Measurements from ENCODE around the gene ZNF410. TPM values are rescaled to one million over a fixed set of nuclear protein-coding genes. Genes with fewer than 3 reads are reported as not detected.

Gene ZNF410
- total and polyA plus RNA-seq, 2 donors (not counting 3 experiments of a cell fraction or from before 2014, with no cell fraction given) = 21.8 to 45.0 TPM

DNA sequence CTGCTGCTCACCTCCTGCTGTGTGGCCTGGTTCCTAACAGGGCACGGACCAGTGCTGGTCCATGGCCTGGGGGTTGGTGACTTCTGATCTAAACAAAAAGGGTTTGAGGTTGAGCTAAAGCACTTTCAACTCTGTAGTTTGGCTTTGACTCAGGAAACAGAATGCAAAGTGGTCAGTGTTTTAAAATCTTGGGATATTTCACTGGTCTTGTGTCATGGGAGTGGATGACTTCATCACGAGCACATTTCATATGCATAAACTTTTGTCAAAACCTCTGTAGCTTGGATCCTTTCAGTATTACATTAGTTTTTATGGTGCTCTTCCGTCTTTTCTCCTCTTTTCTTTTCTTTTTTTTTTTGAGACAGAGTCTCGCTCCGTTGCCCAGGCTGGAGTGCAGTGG lies 37.7 kb downstream of the ZNF410 start:
- DNase-seq (ENCODE audit: low read depth, low spot score) = no peak
- Histone ChIP-seq H3K79me2 (ENCODE audit: control insufficient read depth, insufficient read depth, low read length) (no peaks in the 10 kb centered on the region), H2AFZ (ENCODE audit: low read depth, low read length) (no peak overlapping the region), H3K4me1 (ENCODE audit: control insufficient read depth, extremely low read depth, insufficient read depth, low read length) (no peaks in the 10 kb centered on the region), H3K9me3 (replicated peaks; ENCODE audit: control insufficient read depth, insufficient read depth, low read length) (no peaks in the 10 kb centered on the region), H3K9ac (replicated peaks; ENCODE audit: extremely low read depth, insufficient read depth, low read length) (no peak overlapping the region), H3K4me2 (ENCODE audit: insufficient read depth, low read length) (no peak overlapping the region), H3K36me3 (ENCODE audit: control insufficient read depth in 2 of 2, extremely low read depth in 1 of 2, insufficient read depth in 2 of 2, low read length in 2 of 2) (peaks cover 25 to 31% of the 10 kb centered on the region in 2 experiments), H4K20me1 (replicated peaks; ENCODE audit: control insufficient read depth, extremely low read depth, insufficient read depth, low read length) (no peaks in the 10 kb centered on the region), H3K9me1 (replicated peaks; ENCODE audit: control insufficient read depth, extremely low read depth, insufficient read depth, low read length) (no peaks in the 10 kb centered on the region), H3K27ac (ENCODE audit: insufficient read depth, low read depth, low read length) (no peak overlapping the region), H3K27me3 (ENCODE audit: control insufficient read depth in 2 of 2, insufficient read depth in 2 of 2, low read length in 2 of 2) (no peaks in the 10 kb centered on the region), H3K4me3 (replicated peaks in 1 of 3; ENCODE audit: insufficient read depth in 1 of 3, low read depth in 1 of 3, low read length in 3 of 3) (no peak overlapping the region)
- TF ChIP-seq, protein P1, sequence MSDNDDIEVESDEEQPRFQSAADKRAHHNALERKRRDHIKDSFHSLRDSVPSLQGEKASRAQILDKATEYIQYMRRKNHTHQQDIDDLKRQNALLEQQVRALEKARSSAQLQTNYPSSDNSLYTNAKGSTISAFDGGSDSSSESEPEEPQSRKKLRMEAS (IDR thresholded peaks at IDR 0.05; ENCODE audit: insufficient read depth, insufficient read length) = no peak
- TF ChIP-seq EZH2 (IDR thresholded peaks at IDR 0.05; ENCODE audit: borderline replicate concordance, low read depth, low read length, severe bottlenecking) (no peak), POLR2AphosphoS5 (IDR thresholded peaks at IDR 0.05; ENCODE audit: insufficient read depth, low read depth, low read length) (no peak), GATA2 (IDR thresholded peaks at IDR 0.05; ENCODE audit: insufficient read depth, insufficient read length, low read depth, low read length) (no peak), JUN (IDR thresholded peaks at IDR 0.05; ENCODE audit: borderline replicate concordance, insufficient read depth, insufficient read length, low read depth) (no peak), FOS (IDR thresholded peaks at IDR 0.05; ENCODE audit: borderline replicate concordance, insufficient read depth, low read length) (no peak), POLR2A (IDR thresholded peaks at IDR 0.05; ENCODE audit: low read depth, low read length) (no peak), MYC (IDR thresholded peaks at IDR 0.05; ENCODE audit: low read depth, low read length) (no peak)
- TF ChIP-seq, protein P2, sequence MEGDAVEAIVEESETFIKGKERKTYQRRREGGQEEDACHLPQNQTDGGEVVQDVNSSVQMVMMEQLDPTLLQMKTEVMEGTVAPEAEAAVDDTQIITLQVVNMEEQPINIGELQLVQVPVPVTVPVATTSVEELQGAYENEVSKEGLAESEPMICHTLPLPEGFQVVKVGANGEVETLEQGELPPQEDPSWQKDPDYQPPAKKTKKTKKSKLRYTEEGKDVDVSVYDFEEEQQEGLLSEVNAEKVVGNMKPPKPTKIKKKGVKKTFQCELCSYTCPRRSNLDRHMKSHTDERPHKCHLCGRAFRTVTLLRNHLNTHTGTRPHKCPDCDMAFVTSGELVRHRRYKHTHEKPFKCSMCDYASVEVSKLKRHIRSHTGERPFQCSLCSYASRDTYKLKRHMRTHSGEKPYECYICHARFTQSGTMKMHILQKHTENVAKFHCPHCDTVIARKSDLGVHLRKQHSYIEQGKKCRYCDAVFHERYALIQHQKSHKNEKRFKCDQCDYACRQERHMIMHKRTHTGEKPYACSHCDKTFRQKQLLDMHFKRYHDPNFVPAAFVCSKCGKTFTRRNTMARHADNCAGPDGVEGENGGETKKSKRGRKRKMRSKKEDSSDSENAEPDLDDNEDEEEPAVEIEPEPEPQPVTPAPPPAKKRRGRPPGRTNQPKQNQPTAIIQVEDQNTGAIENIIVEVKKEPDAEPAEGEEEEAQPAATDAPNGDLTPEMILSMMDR (IDR thresholded peaks at IDR 0.05; ENCODE audit: extremely low read depth in 1 of 2, insufficient read depth in 1 of 2, low read depth in 1 of 2, low read length in 2 of 2) = no peak
- ChIA-PET CTCF (interaction anchor here (1.7 kb wide), 1 partner anchor 12 kb away, joined by 7 read pairs; no protein-coding TSS in a partner anchor), POLR2A (no interaction called here)
- no TSS peak for BruUV-seq (replicated peaks)
- FAIRE-seq = no peak
- dilution Hi-C loops (cut with MboI; ENCODE audit: extremely low pct_ligation_motif_present, low sequenced_read_pairs) (no loop called here), intact Hi-C loops (cut with micrococcal nuclease) (no loop called here)

All from endothelial cell of umbilical vein (primary cell).